Neuronal stem cell (in vitro differentiated cells): ENCODE data around the gene CHST3.
"Not testable (repeated sequence)": the region's sequence is repeated elsewhere in the genome, so short reads cannot be mapped to it uniquely, and the experiment has no call there.

Source experiments
- DNase-seq: peaks from one replicate; pipeline ENCODE4 v3.0.0-alpha.2; 2013; ENCODE audit warnings: low spot score
- H2AFZ ChIP-seq: one replicate; pipeline ENCODE4 v1.6.1; 2013; ENCODE audit warnings: mild to moderate bottlenecking, low read length, inconsistent platforms
- H2AK5ac ChIP-seq: 2 replicates; pipeline ENCODE4 v1.6.1; 2013; ENCODE audit warnings: low read depth, mild to moderate bottlenecking, inconsistent platforms, low read length, moderate library complexity, mixed read lengths
- H2BK120ac ChIP-seq: 2 replicates; pipeline ENCODE4 v1.6.1; 2013; ENCODE audit warnings: low read depth, mild to moderate bottlenecking, inconsistent platforms, low read length, moderate library complexity, mixed read lengths
- H2BK12ac ChIP-seq: one replicate; pipeline ENCODE4 v1.6.1; 2013; ENCODE audit warnings: low read length, inconsistent platforms
- H2BK15ac ChIP-seq: 2 replicates; pipeline ENCODE4 v1.6.1; 2013; ENCODE audit warnings: mild to moderate bottlenecking, low read length, inconsistent platforms, mixed read lengths
- H2BK5ac ChIP-seq: one replicate; pipeline ENCODE4 v1.6.1; 2013; ENCODE audit warnings: inconsistent platforms, mild to moderate bottlenecking, low read length, moderate library complexity
- H3K14ac ChIP-seq: one replicate; pipeline ENCODE4 v1.6.1; 2013; ENCODE audit warnings: low read length, inconsistent platforms
- H3K18ac ChIP-seq: 2 replicates; pipeline ENCODE4 v1.6.1; 2013; ENCODE audit warnings: low read length, inconsistent platforms
- H3K23ac ChIP-seq: 2 replicates; pipeline ENCODE4 v1.6.1; 2013; ENCODE audit warnings: low read depth, mild to moderate bottlenecking, mixed read lengths, low read length, inconsistent platforms; ENCODE audit not compliant: poor library complexity
- H3K27ac ChIP-seq: replicated peaks from 3 replicates; pipeline ENCODE4 v1.5.1; 2013; ENCODE audit warnings: low read length, inconsistent platforms
- H3K27me3 ChIP-seq, 3 experiments: 2 replicates each; pipeline ENCODE4 v1.6.1; 2013; ENCODE audit warnings: low read length in 3 of 3, mild to moderate bottlenecking in 2 of 3, inconsistent platforms in 1 of 3, low read depth in 1 of 3, mixed read lengths in 1 of 3, moderate library complexity in 1 of 3; ENCODE audit not compliant: control insufficient read depth in 3 of 3, insufficient read depth in 3 of 3
- H3K36me3 ChIP-seq, 2 donors: replicated peaks in 1 of 2; 2 replicates each; pipeline ENCODE4 v1.6.1; 2013; ENCODE audit warnings: low read length in 2 of 2; ENCODE audit not compliant: control insufficient read depth in 2 of 2, insufficient read depth in 2 of 2
- H3K4ac ChIP-seq: 2 replicates; pipeline ENCODE4 v1.6.1; 2013; ENCODE audit warnings: inconsistent platforms, mild to moderate bottlenecking, low read length, moderate library complexity
- H3K4me1 ChIP-seq, 2 donors: 1 replicate in 1 of 2; 2 replicates in 1 of 2; pipeline ENCODE4 v1.6.1; 2013; ENCODE audit warnings: low read length in 2 of 2, low read depth in 1 of 2; ENCODE audit not compliant: control insufficient read depth in 2 of 2, insufficient read depth in 1 of 2
- H3K4me2 ChIP-seq: one replicate; pipeline ENCODE4 v1.6.1; 2013; ENCODE audit warnings: mild to moderate bottlenecking, low read length, inconsistent platforms; ENCODE audit not compliant: insufficient read depth, poor library complexity, severe bottlenecking
- H3K4me3 ChIP-seq, 2 donors: 2 replicates each; pipeline ENCODE4 v1.5.1; 2013; ENCODE audit warnings: low read length in 2 of 2, mild to moderate bottlenecking in 2 of 2, inconsistent platforms in 1 of 2, moderate library complexity in 1 of 2
- H3K79me1 ChIP-seq: one replicate; pipeline ENCODE4 v1.6.1; 2013; ENCODE audit warnings: low read depth, mild to moderate bottlenecking, inconsistent platforms, low read length, moderate library complexity
- H3K9ac ChIP-seq: one replicate; pipeline ENCODE4 v1.6.1; 2013; ENCODE audit warnings: mild to moderate bottlenecking, low read depth, low read length, inconsistent platforms; ENCODE audit not compliant: poor library complexity
- H3K9me3 ChIP-seq, 2 donors: replicated peaks in 1 of 2; 2 replicates each; pipeline versions ENCODE3 to v1.6.1; 2013; ENCODE audit warnings: low read length in 2 of 2, mild to moderate bottlenecking in 2 of 2, inconsistent platforms in 1 of 2, low read depth in 1 of 2, mixed read lengths in 1 of 2, moderate library complexity in 1 of 2; ENCODE audit not compliant: control insufficient read depth in 2 of 2, insufficient read depth in 1 of 2
- H4K8ac ChIP-seq: one replicate; pipeline ENCODE4 v1.6.1; 2013; ENCODE audit warnings: low read depth, mild to moderate bottlenecking, inconsistent platforms, low read length, moderate library complexity
- H4K91ac ChIP-seq: one replicate; pipeline ENCODE4 v1.6.1; 2013; ENCODE audit warnings: low read length, low read depth, mild to moderate bottlenecking, inconsistent platforms; ENCODE audit not compliant: poor library complexity
- WGBS, 2 donors: extraction: QIAGEN DNeasy Blood & Tissue Kit; methylation state at CpG; one replicate each; pipeline ENCODE4 v1.1.7; 2013; ENCODE audit warnings: missing lambda C conversion rate in 2 of 2, mixed read lengths in 1 of 2; ENCODE audit not compliant: insufficient read length in 2 of 2, insufficient replicate concordance in 1 of 2; ENCODE audit errors: extremely low coverage in 2 of 2; 5-methylcytosine and 5-hydroxymethylcytosine counted together

The CHST3 gene

GRCh38 chr10:71985542-71986250 is 21.5 kb downstream of the CHST3 start:
- Histone ChIP-seq H2AK5ac (no peak overlapping the region), H3K4me2 (no peak overlapping the region), H3K4ac (no peak overlapping the region), H3K36me3 (no peaks in the 10 kb centered on the region), H3K4me1 (peaks cover 14 to 15% of the 10 kb centered on the region in 2 donors), H3K9me3 (peaks cover 5 to 9% of the 10 kb centered on the region in 2 donors), H2BK5ac (no peak overlapping the region), H2BK120ac (no peak overlapping the region), H3K27ac (no peak overlapping the region), H3K23ac (no peak overlapping the region), H3K18ac (no peak overlapping the region), H2AFZ (no peak overlapping the region), H3K14ac (no peak overlapping the region), H3K4me3 (no peak overlapping the region), H3K79me1 (no peaks in the 10 kb centered on the region), H2BK15ac (no peak overlapping the region), H4K8ac (no peak overlapping the region), H3K27me3 (no peaks in the 10 kb centered on the region), H4K91ac (no peak overlapping the region), H3K9ac (no peak overlapping the region), H2BK12ac (no peak overlapping the region)
- no CpG with 5 or more reads among the region's 4 CpGs for WGBS, 2 donors
- no peak for DNase-seq

- H2AK5ac ChIP-seq, H2BK12ac ChIP-seq, H2BK120ac ChIP-seq, H3K4me3 ChIP-seq, H3K4me2 ChIP-seq, DNase-seq, H3K27ac ChIP-seq, H2BK15ac ChIP-seq, H3K23ac ChIP-seq, H3K18ac ChIP-seq, H3K4ac ChIP-seq, H2AFZ ChIP-seq, H3K36me3 ChIP-seq, H2BK5ac ChIP-seq, H3K9ac ChIP-seq, H3K4me1 ChIP-seq, H4K8ac ChIP-seq, H3K79me1 ChIP-seq, H3K9me3 ChIP-seq, H4K91ac ChIP-seq, H3K14ac ChIP-seq, H3K27me3 ChIP-seq: not testable (repeated sequence)
- no CpG with 5 or more reads among the region's 6 CpGs for WGBS, 2 donors
Measured at GRCh38 chr10:71988895-71989294, 24.7 kb downstream of the CHST3 start.

GRCh38 chr10:71989661-71990454 is 25.7 kb downstream of the CHST3 start:
- no peak overlapping the region for H3K18ac ChIP-seq
- no peak for DNase-seq
- peaks cover 5 to 13% of the 10 kb centered on the region in 2 donors for H3K9me3 ChIP-seq
- H3K9ac ChIP-seq = no peak overlapping the region
- H4K8ac ChIP-seq = no peak overlapping the region
- no peak overlapping the region for H3K4me2 ChIP-seq
- peaks cover 2 to 4% of the 10 kb centered on the region in 2 donors for H3K4me1 ChIP-seq
- H3K27me3 ChIP-seq = no peaks in the 10 kb centered on the region
- no peak overlapping the region for H2AFZ ChIP-seq
- no peak overlapping the region for H2AK5ac ChIP-seq
- H3K27ac ChIP-seq = no peak overlapping the region
- no peak overlapping the region for H2BK15ac ChIP-seq
- H2BK120ac ChIP-seq = no peak overlapping the region
- H3K36me3 ChIP-seq = no peaks in the 10 kb centered on the region
- no CpG with 5 or more reads among the region's 6 CpGs for WGBS, 2 donors
- H3K79me1 ChIP-seq = no peaks in the 10 kb centered on the region
- H3K4me3 ChIP-seq = no peak overlapping the region
- H3K14ac ChIP-seq = no peak overlapping the region
- H4K91ac ChIP-seq = no peak overlapping the region
- H2BK12ac ChIP-seq = no peak overlapping the region
- H3K23ac ChIP-seq = no peak overlapping the region
- H3K4ac ChIP-seq = no peak overlapping the region
- H2BK5ac ChIP-seq = no peak overlapping the region

GRCh38 chr10:71990706-71991269 is 26.6 kb downstream of the CHST3 start:
- no peak overlapping the region for H3K4me3 ChIP-seq
- no peak overlapping the region for H3K4me2 ChIP-seq
- no peak overlapping the region for H3K14ac ChIP-seq
- no peak overlapping the region for H4K91ac ChIP-seq
- no peak overlapping the region for H2BK5ac ChIP-seq
- no peak overlapping the region for H3K18ac ChIP-seq
- no peak overlapping the region for H2AFZ ChIP-seq
- no CpG with 5 or more reads among the region's 7 CpGs for WGBS, 2 donors
- no peaks in the 10 kb centered on the region for H3K27me3 ChIP-seq
- H3K9ac ChIP-seq = no peak overlapping the region
- no peak overlapping the region for H2BK12ac ChIP-seq
- no peak overlapping the region for H2BK15ac ChIP-seq
- no peak overlapping the region for H3K27ac ChIP-seq
- H3K4ac ChIP-seq = no peak overlapping the region
- peaks cover 2 to 4% of the 10 kb centered on the region in 2 donors for H3K4me1 ChIP-seq
- peaks cover 5 to 13% of the 10 kb centered on the region in 2 donors for H3K9me3 ChIP-seq
- H3K23ac ChIP-seq = no peak overlapping the region
- H4K8ac ChIP-seq = no peak overlapping the region
- no peaks in the 10 kb centered on the region for H3K36me3 ChIP-seq
- H2BK120ac ChIP-seq = no peak overlapping the region
- no peak overlapping the region for H2AK5ac ChIP-seq
- no peaks in the 10 kb centered on the region for H3K79me1 ChIP-seq
- no peak for DNase-seq
